ENCODE results near the gene LRRC49.

- TF ChIP-seq POLR2A (IDR thresholded peaks at IDR 0.05; ENCODE audit: low read depth, low read length) = no peak
- no peak for TF ChIP-seq POLR2AphosphoS5 (IDR thresholded peaks at IDR 0.05; ENCODE audit: low read depth, low read length)
- no peak for TF ChIP-seq TAF1 (IDR thresholded peaks at IDR 0.05; ENCODE audit: borderline replicate concordance, low read depth, low read length)
Measured at GRCh38 chr15:70923311-70924080, 30.9 kb downstream of the LRRC49 start.
